Calu3 (cell line): Measurements from ENCODE around the gene PTGES2. TPM values are rescaled to one million over a fixed set of nuclear protein-coding genes. Genes with fewer than 3 reads are reported as not detected.
"Not testable (repeated sequence)": the region's sequence is repeated elsewhere in the genome, so short reads cannot be mapped to it uniquely, and the experiment has no call there.

Experiments used
- BruUV-seq: library from RNA; stranded (reverse); fragments of 400-500 nt; replicated peaks from 2 replicates; lab custom pipeline; 2021; lab: Mats Ljungman, UMichigan
- CTCF ChIA-PET: fragments of 300-600 bp; sonication (Branson Sonifier 250); formaldehyde crosslinking; loops from one replicate; lab custom pipeline; 2022; ENCODE audit warnings: antibody characterized with exemption; lab: Charles Lee
- DNase-seq: peaks from one replicate; pipeline ENCODE4 v3.0.0; 2022
- H3K27ac Mint-ChIP-seq: one replicate; pipeline ENCODE4 v1.8.0; 2022; ENCODE audit warnings: mixed read lengths; ENCODE audit not compliant: unreplicated experiment
- H3K27me3 Mint-ChIP-seq: one replicate; pipeline ENCODE4 v1.8.0; 2022; ENCODE audit warnings: mixed read lengths; ENCODE audit not compliant: unreplicated experiment
- H3K36me3 Mint-ChIP-seq: one replicate; pipeline ENCODE4 v1.8.0; 2022; ENCODE audit warnings: mild to moderate bottlenecking, moderate library complexity, mixed read lengths; ENCODE audit not compliant: insufficient read depth, unreplicated experiment
- H3K4me1 Mint-ChIP-seq: one replicate; pipeline ENCODE4 v1.8.0; 2022; ENCODE audit warnings: mild to moderate bottlenecking, low read depth, mixed read lengths; ENCODE audit not compliant: unreplicated experiment
- H3K4me3 Mint-ChIP-seq: one replicate; pipeline ENCODE4 v1.8.0; 2022; ENCODE audit warnings: mild to moderate bottlenecking, low read depth, moderate library complexity, mixed read lengths; ENCODE audit not compliant: unreplicated experiment
- H3K9me3 Mint-ChIP-seq: one replicate; pipeline ENCODE4 v1.8.0; 2022; ENCODE audit warnings: low read depth, mixed read lengths; ENCODE audit not compliant: unreplicated experiment
- intact Hi-C: fragments of 100-400 bp; cut with micrococcal nuclease; formaldehyde crosslinking; loops from one replicate; pipeline ENCODE4 v1.10.0; 2022; ENCODE audit not compliant: unreplicated experiment
- total RNA-seq: library from RNA; stranded (reverse); gene quantifications from 2 replicates; pipeline ENCODE4 v1.2.3, GENCODE V29; 2022
- TF ChIP-seq, protein P1 (sequence below): fragments of 200-600 bp; IDR thresholded peaks from one replicate; pipeline ENCODE4 v1.8.0; 2022; ENCODE audit warnings: antibody characterized with exemption; ENCODE audit not compliant: unreplicated experiment

PTGES2 gene
- total RNA-seq, 1 experiment from 2014 or later: 137 TPM

DNA sequence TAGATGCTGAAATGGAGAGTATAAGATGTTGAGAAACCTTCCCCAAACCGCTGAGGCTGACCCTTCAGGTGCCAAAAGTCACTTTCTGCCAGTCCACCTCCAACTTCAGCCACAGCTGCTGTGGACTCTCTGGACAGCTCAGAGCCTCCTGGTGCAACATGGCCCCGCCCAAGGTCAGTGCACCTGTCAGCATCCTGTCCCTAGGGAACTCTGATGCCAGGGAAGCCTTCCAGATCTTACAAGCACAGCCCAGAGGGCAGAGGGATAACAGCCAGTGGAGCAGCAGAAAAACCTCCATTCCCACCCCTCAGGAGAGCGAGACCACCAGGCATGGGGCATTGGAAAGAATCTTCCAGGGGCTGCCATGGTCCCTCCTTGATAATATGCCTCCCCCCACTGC, 10.5 kb upstream of the PTGES2 start:
- BruUV-seq: no TSS peak
- Mint-ChIP-seq H3K36me3 (peaks cover 12% of the 10 kb centered on the region), H3K27ac (peak overlapping the region; percentile 85), H3K4me1 (peaks cover 39% of the 10 kb centered on the region), H3K9me3 (peaks cover 9% of the 10 kb centered on the region), H3K4me3 (no peak overlapping the region), H3K27me3 (no peaks in the 10 kb centered on the region)
- intact Hi-C loops: no loop called here
- CTCF ChIA-PET: interaction anchor here (0.8 to 1.2 kb wide), 2 partner anchors 12 to 20 kb away, joined by 3 read pairs; no protein-coding TSS in a partner anchor
- no peak for DNase-seq
- TF ChIP-seq, protein P1, sequence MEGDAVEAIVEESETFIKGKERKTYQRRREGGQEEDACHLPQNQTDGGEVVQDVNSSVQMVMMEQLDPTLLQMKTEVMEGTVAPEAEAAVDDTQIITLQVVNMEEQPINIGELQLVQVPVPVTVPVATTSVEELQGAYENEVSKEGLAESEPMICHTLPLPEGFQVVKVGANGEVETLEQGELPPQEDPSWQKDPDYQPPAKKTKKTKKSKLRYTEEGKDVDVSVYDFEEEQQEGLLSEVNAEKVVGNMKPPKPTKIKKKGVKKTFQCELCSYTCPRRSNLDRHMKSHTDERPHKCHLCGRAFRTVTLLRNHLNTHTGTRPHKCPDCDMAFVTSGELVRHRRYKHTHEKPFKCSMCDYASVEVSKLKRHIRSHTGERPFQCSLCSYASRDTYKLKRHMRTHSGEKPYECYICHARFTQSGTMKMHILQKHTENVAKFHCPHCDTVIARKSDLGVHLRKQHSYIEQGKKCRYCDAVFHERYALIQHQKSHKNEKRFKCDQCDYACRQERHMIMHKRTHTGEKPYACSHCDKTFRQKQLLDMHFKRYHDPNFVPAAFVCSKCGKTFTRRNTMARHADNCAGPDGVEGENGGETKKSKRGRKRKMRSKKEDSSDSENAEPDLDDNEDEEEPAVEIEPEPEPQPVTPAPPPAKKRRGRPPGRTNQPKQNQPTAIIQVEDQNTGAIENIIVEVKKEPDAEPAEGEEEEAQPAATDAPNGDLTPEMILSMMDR: no peak

DNA sequence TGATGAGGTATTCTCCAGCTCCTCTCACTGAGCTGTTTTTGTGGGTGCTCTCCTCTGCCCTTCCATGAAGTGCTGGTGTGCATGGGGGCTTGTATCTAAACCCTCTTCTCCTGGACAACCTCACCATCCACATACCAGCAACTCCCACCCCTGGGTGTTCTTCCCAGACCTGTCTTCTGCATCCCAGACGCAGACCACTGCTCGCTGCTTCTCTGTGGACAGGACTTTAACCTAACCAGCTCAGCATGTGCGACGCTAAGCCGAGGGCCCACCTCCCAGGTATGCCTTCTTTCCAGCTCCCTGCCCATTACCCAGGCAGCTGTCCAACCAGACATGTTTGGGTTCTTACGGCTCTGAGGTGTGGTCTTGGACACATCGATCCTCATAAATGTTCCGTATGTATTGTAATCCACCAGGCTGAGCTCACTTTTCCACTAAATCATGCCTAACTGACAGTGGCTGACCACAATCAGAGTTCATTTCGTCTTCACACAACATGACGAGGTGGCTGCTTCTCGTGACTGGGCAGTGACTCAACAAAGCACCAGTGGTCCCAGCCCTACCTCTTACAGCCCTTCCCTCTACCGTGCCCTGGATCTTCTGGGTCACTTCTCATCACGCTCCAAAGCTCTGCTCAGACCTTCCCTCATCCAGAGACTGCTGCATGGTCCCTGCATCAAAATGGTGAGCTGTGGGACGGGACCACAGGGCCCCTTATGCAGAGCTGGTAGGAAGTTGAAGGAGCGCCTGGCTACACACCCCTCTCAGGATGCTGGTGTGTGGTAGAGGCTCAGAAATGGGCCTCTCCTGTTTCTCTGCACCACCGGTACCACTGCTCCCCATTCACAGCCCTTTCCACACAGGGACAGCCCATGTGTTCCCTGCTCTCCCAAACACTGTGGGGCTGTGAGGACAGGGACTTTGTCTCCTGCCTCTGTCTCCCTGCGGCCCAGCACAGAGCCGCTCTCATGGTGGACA, 9.6 kb upstream of the PTGES2 start:
- Mint-ChIP-seq H3K27ac (peak overlapping the region; percentile 85), H3K4me1 (peaks cover 34% of the 10 kb centered on the region), H3K4me3 (peak overlapping the region; percentile 8), H3K36me3 (peaks cover 12% of the 10 kb centered on the region), H3K9me3 (peaks cover 10% of the 10 kb centered on the region), H3K27me3 (no peaks in the 10 kb centered on the region)
- BruUV-seq: TSS peak; percentile 91
- TF ChIP-seq, protein P1: no peak
- DNase-seq: peak; percentile 57
- CTCF ChIA-PET: interaction anchor here (0.6 to 1.6 kb wide), 5 partner anchors 9 to 19 kb away, joined by 3 to 8 read pairs (median 3); partner anchors contain the start of gene LCN2
- intact Hi-C loops: no loop called here

DNA sequence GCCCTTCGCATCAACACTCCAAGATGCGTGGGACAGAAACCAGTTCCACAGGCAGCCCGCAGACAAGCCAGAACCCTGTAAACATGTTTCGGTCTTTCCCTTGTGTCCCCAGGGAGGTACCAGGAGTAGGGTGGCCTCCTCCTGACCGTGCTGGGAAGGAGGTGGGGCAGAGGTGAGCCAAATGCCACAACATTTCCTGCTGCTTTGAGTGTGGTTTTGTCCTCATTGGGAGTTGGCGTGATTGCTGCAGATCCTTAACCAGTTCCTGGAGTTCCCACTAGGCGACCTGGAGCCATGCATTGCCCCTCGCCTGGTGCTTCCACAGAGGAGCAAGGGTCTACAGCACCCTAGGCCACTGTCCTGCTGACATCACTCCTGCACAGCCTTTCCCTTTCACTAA, 8.0 kb upstream of the PTGES2 start:
- H3K4me3 Mint-ChIP-seq, CTCF ChIA-PET, BruUV-seq, DNase-seq, H3K27ac Mint-ChIP-seq, H3K27me3 Mint-ChIP-seq, H3K9me3 Mint-ChIP-seq, intact Hi-C loops: not testable (repeated sequence)
- peaks cover 12% of the 10 kb centered on the region for H3K36me3 Mint-ChIP-seq
- H3K4me1 Mint-ChIP-seq: peaks cover 29% of the 10 kb centered on the region

DNA sequence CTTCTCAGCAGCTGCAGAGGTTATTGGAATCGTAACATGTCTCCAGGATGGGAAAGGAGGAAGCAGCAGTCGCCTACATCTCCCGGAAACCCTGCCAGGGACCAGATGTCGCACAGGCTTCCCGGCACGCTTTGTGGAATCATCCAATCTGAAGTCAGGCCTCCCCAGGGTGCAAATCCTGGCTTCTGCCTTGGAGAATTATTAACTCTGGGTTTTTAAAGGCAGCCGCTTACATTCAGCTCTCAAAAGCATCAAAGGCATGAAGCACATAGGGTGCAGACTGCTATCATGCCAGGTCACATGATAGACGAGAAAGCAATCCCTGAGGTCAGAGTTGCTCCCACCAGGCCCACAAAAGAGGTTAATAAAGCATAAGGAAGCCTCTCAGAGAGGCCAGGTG, 4.6 kb upstream of the PTGES2 start:
- DNase-seq, BruUV-seq, H3K4me3 Mint-ChIP-seq, H3K27me3 Mint-ChIP-seq, H3K27ac Mint-ChIP-seq, intact Hi-C loops, CTCF ChIA-PET: not testable (repeated sequence)
- peaks cover 35% of the 10 kb centered on the region for H3K36me3 Mint-ChIP-seq
- H3K9me3 Mint-ChIP-seq: peaks cover 13% of the 10 kb centered on the region
- peaks cover 29% of the 10 kb centered on the region for H3K4me1 Mint-ChIP-seq

DNA sequence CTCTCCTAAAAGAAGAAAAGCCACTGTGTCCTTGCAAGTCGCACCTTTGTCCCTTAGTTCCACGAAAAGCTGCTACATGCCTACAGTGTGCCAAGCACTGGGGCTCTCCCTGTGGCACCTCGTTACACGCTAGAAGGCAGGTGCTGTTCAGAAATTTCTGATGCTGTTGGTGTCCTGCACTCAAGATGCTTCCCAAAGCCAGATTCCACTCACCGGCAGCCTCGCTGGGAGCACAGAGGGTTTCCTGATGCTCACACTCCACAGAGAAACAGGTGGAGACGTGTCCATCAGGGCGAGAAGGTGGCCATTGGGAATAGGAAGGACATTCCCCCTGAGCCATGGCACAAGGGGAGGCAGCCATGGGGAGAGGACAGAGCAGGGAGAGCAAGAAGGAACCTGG, 3.8 kb upstream of the PTGES2 start:
- H3K9me3 Mint-ChIP-seq: peaks cover 13% of the 10 kb centered on the region
- peaks cover 22% of the 10 kb centered on the region for H3K4me1 Mint-ChIP-seq
- peaks cover 38% of the 10 kb centered on the region for H3K36me3 Mint-ChIP-seq
- intact Hi-C loops, H3K27ac Mint-ChIP-seq, BruUV-seq, CTCF ChIA-PET, H3K27me3 Mint-ChIP-seq, DNase-seq, H3K4me3 Mint-ChIP-seq: not testable (repeated sequence)

DNA sequence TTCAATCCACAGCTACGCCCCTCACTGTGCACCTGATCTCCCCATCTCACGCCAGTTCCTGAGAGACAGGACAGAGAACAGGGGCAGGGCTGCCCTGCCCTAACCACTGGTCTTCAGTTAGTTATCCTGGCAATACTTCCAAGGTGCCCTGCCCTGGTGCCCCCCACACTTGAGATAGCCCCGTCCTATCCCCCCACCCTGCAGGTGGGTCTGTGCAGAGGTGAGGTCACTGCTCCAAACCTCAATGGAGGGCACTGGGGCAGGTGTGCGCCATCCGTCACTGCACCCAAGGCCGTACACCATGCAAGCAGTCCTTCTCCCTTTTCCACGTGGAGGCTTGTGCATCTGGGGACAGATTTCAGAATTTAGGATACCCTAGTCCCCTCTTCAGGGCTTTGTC, 3.1 kb upstream of the PTGES2 start:
- BruUV-seq, CTCF ChIA-PET, H3K27me3 Mint-ChIP-seq, intact Hi-C loops, H3K4me3 Mint-ChIP-seq, DNase-seq, H3K27ac Mint-ChIP-seq: not testable (repeated sequence)
- Mint-ChIP-seq H3K9me3 (peaks cover 13% of the 10 kb centered on the region), H3K4me1 (peaks cover 20% of the 10 kb centered on the region), H3K36me3 (peaks cover 45% of the 10 kb centered on the region)
